ENCODE results near the gene ASPN.
A peak's percentile ranks its signal among the peaks of the same experiment; 100 is the strongest.

Gene ASPN

GRCh38 chr9:92503156-92503555 lies 20.9 kb upstream of the ASPN start:
- no peak for DNase-seq

- peak; percentile 69 for DNase-seq
Measured at GRCh38 chr9:92501671-92502393, 19.5 kb upstream of the ASPN start.

GRCh38 chr9:92500725-92501124 lies 18.4 kb upstream of the ASPN start:
- no peak for DNase-seq

GRCh38 chr9:92499701-92500100 lies 17.4 kb upstream of the ASPN start:
- no peak for DNase-seq

GRCh38 chr9:92496396-92497176 lies 14.3 kb upstream of the ASPN start:
- no peak for DNase-seq

GRCh38 chr9:92494856-92495255 lies 12.6 kb upstream of the ASPN start:
- no peak for DNase-seq

- no peak for DNase-seq
Measured at GRCh38 chr9:92493749-92494387, 11.6 kb upstream of the ASPN start.

- DNase-seq: peak; percentile 45
Measured at GRCh38 chr9:92492781-92493401, 10.6 kb upstream of the ASPN start.

GRCh38 chr9:92488681-92489550 lies 6.6 kb upstream of the ASPN start:
- no peak for DNase-seq

GRCh38 chr9:92486371-92486770 lies 4.1 kb upstream of the ASPN start:
- no peak for DNase-seq

- DNase-seq: no peak
Measured at GRCh38 chr9:92484563-92484962, 2.3 kb upstream of the ASPN start.

GRCh38 chr9:92483627-92484545 lies 1.6 kb upstream of the ASPN start:
- no peak for DNase-seq

GRCh38 chr9:92482805-92483204 lies 499 bp upstream of the ASPN start:
- DNase-seq: no peak

GRCh38 chr9:92480986-92481633 lies 1.2 kb downstream of the ASPN start:
- DNase-seq: peak; percentile 49

GRCh38 chr9:92480291-92480771 lies 2.0 kb downstream of the ASPN start:
- DNase-seq: peak; percentile 21

GRCh38 chr9:92479346-92479745 lies 3.0 kb downstream of the ASPN start:
- DNase-seq: no peak

- DNase-seq: no peak
Measured at GRCh38 chr9:92478783-92479182, 3.5 kb downstream of the ASPN start.

- peak; percentile 52 for DNase-seq
Measured at GRCh38 chr9:92476962-92477361, 5.3 kb downstream of the ASPN start.

GRCh38 chr9:92474587-92474986 lies 7.7 kb downstream of the ASPN start:
- DNase-seq: no peak

- DNase-seq: peak; percentile 64
Measured at GRCh38 chr9:92468206-92468605, 14.1 kb downstream of the ASPN start.

GRCh38 chr9:92467511-92467910 lies 14.8 kb downstream of the ASPN start:
- no peak for DNase-seq
